GM18873 (cell line): ENCODE data around the gene RAPGEF3.
A peak's percentile ranks its signal among the peaks of the same experiment; 100 is the strongest.

Source experiments
- ATAC-seq: cut with Tn5 transposase; IDR thresholded peaks from one replicate; pipeline ENCODE4 v1.9.1; 2021; ENCODE audit warnings: mild to moderate bottlenecking, moderate library complexity, moderate number of reproducible peaks; ENCODE audit not compliant: unreplicated experiment, low FRiP score

Gene RAPGEF3

DNA sequence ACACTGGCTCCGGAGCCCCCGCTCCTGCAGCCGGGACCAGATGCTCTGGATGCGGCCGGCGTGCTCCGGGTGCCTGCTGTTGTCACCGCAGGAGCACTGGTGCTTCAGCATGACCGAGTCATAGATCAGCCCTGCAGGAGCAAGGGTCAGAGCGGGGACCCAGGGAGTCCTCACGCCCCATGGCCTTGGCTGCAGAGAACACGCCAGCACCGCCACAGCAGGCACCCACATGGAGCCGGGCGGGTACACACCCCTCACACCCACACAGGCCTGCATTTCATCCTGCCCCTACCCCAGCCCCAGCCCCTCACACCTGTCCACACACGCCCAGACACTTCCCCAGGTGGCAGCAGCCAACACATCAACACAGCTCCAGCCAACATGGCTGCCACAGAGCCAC is 33.2 kb upstream of the RAPGEF3 start:
- ATAC-seq: no peak

DNA sequence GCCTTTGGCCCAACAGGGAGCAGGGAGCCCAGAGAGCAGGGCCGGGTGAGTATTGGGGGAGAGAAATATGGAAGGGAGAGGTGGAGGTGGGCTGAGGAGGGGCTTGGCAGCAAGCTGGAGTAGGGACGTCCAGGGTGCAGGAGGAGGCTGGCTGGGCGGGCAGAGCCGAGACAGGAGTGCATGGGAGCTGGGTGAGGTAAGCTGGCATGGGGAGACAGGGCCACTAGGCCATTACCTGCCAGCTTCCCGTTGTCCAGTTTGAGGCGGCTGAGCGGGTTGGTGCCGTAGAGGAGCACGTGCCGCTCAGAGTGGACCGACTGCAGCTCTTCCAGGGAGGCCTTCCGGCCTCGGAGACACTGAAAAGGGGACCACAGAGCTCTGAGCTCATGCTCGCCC is 32.7 kb upstream of the RAPGEF3 start:
- ATAC-seq: no peak

DNA sequence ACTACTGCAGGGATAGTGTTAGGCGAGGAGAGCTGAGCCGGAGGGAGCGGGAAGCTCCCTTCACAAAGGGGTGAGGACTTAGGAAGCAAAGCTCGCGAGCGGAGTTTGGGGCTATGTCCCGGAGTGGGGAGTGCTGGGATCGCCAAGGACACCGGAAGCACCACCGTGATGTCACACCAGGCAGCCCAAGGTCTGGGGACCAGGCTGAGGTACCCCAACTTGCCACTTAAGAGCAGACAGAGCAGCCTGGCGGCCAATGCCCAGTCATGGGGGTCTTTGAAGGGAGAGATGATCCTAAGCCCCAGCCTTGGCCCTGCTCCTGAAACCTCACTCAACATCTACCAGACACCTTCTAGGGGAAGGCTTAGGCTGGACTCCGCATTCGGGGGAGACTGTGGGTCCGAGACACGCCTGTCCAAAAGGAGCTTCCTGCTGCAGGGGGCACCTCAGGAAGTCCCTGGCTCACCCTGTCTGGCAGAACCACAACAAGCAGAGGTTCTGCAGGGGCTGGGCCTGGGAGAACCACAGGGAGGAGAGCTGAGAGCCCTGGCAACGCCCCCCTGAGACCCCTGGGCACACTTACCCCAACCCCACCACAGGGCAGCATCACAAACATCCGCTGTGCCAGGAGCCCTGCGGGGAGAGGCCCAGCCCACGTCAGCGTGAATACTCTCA is 32.1 kb upstream of the RAPGEF3 start:
- no peak for ATAC-seq

DNA sequence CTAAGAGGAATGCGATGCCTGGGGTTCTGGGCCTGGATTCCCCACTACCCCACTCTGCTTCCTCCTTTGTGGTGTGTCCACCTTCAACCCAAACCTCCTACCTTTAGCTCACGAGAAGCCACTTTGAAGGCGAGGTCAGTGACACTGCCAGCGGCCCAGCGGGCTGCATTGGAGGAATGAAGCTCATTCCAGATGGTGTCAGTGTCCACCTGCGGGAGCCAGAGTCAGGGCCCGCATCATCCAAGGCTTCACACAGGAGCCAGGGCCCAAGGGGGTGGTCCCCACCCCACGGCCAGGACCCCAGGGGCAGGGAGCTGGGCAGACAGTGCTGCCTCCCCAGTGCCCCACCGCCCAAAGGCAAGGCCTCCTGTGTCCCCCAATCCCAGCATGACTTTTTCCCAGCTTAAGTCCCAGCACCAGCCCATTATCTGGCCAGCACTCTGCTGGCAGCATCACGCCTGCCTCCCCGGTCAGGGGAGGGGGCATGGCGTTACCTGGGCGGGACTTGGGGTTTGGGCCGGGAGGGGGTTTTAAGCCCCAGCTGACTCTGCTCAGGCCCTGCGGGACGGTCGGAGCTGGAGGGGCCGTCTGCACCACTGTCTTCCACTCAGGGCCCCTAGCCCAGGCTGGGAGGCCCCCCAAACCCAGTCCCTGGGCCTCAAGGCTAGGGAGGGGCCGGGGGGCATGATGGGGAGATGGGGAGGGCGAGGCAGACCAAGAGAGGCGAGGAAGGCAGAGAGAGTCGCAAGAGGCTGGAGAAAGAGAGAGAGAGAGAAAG is 31.2 kb upstream of the RAPGEF3 start:
- no peak for ATAC-seq

DNA sequence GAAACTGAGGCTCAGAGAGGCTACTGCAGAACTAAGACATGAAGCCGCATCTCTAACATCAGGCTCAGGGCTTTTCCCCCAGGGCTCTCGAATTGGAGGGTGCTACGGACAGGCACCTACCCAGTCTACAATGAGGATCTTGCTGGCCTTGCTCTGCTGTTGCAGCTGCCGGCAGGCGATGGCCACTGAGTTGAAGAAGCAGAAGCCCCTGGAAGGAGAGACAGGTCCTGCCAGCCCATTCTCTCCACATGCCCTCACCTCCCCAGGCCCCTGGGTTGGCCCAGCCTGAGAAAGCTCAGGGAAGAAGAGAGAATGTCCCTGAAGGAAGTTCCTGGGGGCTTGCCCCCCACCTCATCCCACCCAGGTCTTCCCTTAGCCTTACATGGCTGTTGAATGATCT is 30.5 kb upstream of the RAPGEF3 start:
- no peak for ATAC-seq

GRCh38 chr12:47787596-47788319 is 29.1 kb upstream of the RAPGEF3 start:
- ATAC-seq: no peak

- no peak for ATAC-seq
Measured at GRCh38 chr12:47786662-47787280, 28.1 kb upstream of the RAPGEF3 start.

DNA sequence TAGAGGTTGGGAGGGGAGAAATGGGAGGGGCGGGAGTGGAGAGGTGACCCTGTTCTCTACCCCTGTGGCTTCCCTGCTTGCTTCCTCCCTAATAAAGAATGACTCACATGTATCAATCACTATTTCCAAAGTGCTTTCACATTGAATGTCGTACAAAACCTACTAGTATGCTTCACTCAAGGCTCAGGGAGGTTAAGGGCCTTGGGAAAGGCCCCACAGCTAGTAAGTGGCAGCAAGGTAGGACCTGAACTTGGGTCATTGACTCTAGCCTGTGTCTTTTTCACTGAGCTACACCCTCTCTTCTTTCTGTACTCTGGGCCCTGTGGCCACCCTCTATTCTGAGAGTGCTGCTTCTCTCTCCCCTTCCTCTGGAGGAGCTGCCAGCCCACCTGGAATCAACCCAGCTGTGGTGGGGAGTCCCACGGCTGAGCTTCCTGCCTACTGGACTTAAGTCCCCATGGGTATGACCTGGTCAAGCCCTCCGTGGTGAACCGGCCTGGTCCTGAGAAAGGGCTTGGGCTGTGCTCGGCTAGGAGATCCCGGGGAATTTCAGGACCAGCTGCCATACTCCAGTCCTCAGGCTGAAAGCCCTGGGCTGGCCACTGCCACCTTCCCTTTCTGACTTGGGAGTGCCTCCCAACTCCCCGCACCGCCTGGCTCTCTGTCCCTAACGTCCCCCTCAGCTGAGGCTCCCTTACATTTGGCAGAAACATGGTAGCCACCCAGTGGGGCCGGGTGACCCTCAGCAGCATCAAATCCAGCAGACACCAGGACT is 27.4 kb upstream of the RAPGEF3 start:
- no peak for ATAC-seq

DNA sequence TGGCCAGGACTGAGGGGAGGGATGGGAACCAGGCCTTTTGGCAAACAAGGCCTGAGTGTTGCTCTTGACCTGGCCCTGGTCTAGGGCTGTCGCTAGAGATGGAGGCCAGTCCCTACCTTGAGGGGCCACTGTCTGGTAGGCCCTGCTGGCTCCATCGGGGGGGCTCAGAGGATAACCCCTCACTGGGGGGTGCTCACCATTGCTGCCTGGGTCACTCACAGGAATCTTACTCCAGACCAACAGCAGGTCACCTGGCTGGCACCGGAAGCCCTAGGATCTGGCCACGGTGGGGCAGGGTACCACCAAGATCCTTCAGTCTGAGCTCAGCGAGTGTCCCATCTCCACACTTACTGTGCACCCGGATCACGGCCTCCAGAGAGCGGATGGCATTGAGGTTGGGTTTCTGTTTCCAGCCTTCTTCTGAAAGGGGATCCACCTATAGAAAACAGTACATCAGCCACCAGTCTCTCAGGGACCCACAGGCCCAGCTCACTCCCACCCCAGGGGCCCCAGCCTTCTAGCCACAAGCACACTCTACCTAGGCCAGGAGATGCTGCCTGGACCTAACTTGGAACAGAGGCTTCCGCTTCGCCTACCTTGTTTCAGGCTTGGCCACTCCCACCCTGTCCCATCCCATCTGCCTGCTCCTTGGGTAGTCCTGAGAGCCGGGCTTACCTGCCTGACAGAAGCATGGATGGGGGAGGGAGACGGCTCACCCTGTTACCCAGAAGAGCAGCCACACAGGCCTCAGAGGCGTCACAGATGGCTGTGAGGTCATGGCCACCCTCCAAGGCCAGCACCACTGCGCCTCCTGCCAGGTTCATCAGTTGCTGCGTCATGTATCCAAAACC is 26.6 kb upstream of the RAPGEF3 start:
- no peak for ATAC-seq

DNA sequence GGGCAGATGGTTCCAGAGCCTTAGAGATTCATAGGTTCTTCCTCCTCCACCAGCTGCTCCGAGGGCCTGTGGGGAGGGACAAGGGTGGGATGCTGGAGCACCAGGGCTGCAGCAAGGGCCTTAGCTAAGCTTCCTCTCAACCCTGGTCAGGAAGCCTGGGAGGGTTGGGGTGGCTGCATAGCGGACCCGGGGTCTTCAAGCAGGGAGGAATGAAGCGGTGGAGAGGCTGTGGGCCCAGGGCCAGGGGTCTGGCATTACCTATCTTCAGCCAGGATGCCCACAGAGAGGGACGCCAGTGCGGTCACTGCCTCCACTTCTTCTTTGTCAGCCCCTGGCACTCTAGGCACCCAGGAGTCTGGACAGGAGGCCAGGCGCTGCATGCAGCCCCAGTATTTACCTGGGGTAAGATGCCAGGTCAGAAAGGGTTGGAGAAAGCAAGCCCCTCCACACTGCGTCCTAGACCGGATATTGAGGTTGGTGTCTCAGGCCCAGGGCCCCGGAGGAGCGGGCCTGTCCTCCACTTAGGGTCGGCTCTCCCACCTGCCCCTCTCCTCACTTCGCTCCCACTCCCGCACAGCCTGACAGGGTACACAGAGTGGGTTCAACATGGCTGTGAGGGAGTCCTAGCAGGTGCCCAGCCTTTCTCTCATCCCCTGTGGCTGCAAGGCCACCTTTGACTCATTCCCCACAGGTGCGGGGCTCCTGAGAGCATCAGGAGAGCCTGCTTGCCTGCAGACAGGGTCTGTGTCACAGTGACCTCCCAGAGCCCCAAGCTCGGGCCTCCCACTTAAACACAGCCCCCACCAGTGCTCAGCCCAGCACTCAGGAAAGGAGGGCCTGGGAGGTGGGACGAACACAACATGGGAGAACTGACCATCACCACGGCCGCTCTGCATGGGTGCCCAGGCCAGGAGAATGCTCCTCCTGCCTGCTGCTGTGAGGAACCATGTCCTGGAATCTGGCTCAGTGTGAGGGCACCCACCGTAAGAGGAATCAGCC is 25.4 kb upstream of the RAPGEF3 start:
- ATAC-seq: no peak

GRCh38 chr12:47783024-47783755 is 24.5 kb upstream of the RAPGEF3 start:
- ATAC-seq: no peak

GRCh38 chr12:47782372-47782770 is 23.7 kb upstream of the RAPGEF3 start:
- no peak for ATAC-seq

GRCh38 chr12:47781479-47782371 is 23.0 kb upstream of the RAPGEF3 start:
- no peak for ATAC-seq

DNA sequence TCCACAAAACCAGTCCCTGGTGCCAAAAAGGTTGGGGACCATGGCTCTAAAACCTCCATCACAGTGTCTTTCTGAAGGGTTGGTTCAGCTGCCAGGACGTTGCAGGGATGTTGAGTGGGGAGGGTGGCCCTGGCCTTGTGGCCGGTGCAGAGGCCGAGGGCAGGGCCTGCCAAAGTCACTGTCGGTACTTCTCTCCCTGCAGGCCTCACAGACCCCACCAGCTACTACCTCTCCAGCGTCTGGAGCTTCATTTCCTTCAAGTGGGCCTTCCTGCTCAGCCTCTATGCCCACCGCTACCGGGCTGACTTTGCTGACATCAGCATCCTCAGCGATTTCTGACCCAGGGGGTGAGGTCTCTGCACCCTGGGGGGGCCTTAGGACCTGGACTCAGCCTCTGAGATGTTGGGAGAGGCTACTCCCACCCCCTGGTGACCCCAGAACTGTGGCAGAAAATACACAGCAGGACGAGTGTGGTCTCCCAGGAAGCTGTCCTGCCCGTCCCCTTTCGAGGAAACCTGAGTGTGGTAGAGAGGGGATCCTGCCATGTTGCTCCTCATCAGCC is 21.3 kb upstream of the RAPGEF3 start:
- no peak for ATAC-seq

GRCh38 chr12:47779301-47779942 is 20.7 kb upstream of the RAPGEF3 start:
- ATAC-seq: peak; percentile 75

GRCh38 chr12:47778881-47779280 is 20.2 kb upstream of the RAPGEF3 start:
- ATAC-seq: no peak
